H9 (cell line): ENCODE results near the gene RAI1. TPM values are rescaled to one million over a fixed set of nuclear protein-coding genes. Genes with fewer than 3 reads are reported as not detected.

ENCODE experiments used
- DNase-seq: peaks from one replicate; pipeline ENCODE4 v3.0.0-alpha.2; 2017
- H2AFZ ChIP-seq: one replicate; pipeline ENCODE4 v1.6.1; 2013; ENCODE audit warnings: mild to moderate bottlenecking, low read length, control low read depth, moderate library complexity
- H2AK5ac ChIP-seq: 2 replicates; pipeline ENCODE4 v1.6.1; 2013; ENCODE audit warnings: low read length, control low read depth, mixed read lengths; ENCODE audit not compliant: insufficient read length
- H2BK120ac ChIP-seq: one replicate; pipeline ENCODE4 v1.6.1; 2013; ENCODE audit warnings: low read depth, mild to moderate bottlenecking, low read length, control low read depth, inconsistent platforms; ENCODE audit not compliant: poor library complexity, severe bottlenecking
- H2BK12ac ChIP-seq: 2 replicates; pipeline ENCODE4 v1.6.1; 2013; ENCODE audit warnings: low read length, control low read depth, mixed read lengths, low read depth; ENCODE audit not compliant: insufficient read length
- H2BK15ac ChIP-seq: 2 replicates; pipeline ENCODE4 v1.6.1; 2013; ENCODE audit warnings: low read depth, low read length, control low read depth
- H2BK20ac ChIP-seq: one replicate; pipeline ENCODE4 v1.6.1; 2013; ENCODE audit warnings: low read depth, mild to moderate bottlenecking, low read length, control low read depth, inconsistent platforms; ENCODE audit not compliant: poor library complexity, severe bottlenecking
- H2BK5ac ChIP-seq: 2 replicates; pipeline ENCODE4 v1.6.1; 2013; ENCODE audit warnings: low read length, control low read depth, mixed read lengths; ENCODE audit not compliant: insufficient read length
- H3K14ac ChIP-seq: 2 replicates; pipeline ENCODE4 v1.6.1; 2013; ENCODE audit warnings: low read length, control low read depth; ENCODE audit not compliant: insufficient read depth
- H3K18ac ChIP-seq: 2 replicates; pipeline ENCODE4 v1.6.1; 2013; ENCODE audit warnings: low read depth, mild to moderate bottlenecking, mixed read lengths, low read length, control low read depth; ENCODE audit not compliant: insufficient read length
- H3K23ac ChIP-seq: 2 replicates; pipeline ENCODE4 v1.6.1; 2013; ENCODE audit warnings: low read length, control low read depth, mixed read lengths, low read depth; ENCODE audit not compliant: insufficient read length
- H3K23me2 ChIP-seq: 2 replicates; pipeline ENCODE4 v1.6.1; 2013; ENCODE audit warnings: low read depth, mild to moderate bottlenecking, mixed read lengths, low read length, control low read depth; ENCODE audit not compliant: insufficient read length, poor library complexity, severe bottlenecking
- H3K27ac ChIP-seq: 2 replicates; pipeline ENCODE4 v1.5.1; 2013; ENCODE audit warnings: low read length, control low read depth, mixed read lengths, low read depth; ENCODE audit not compliant: insufficient read length
- H3K27me3 ChIP-seq: 2 replicates; pipeline ENCODE4 v1.6.1; 2013; ENCODE audit warnings: low read length, control low read depth, inconsistent platforms; ENCODE audit not compliant: insufficient read depth
- H3K4ac ChIP-seq: 2 replicates; pipeline ENCODE4 v1.6.1; 2013; ENCODE audit warnings: low read depth, mild to moderate bottlenecking, control low read depth, inconsistent platforms, low read length, moderate library complexity
- H3K4me1 ChIP-seq: 2 replicates; pipeline ENCODE4 v1.6.1; 2013; ENCODE audit warnings: low read length, control low read depth, inconsistent platforms; ENCODE audit not compliant: insufficient read depth
- H3K4me2 ChIP-seq: 2 replicates; pipeline ENCODE4 v1.6.1; 2013; ENCODE audit warnings: low read length, control low read depth, mixed read lengths; ENCODE audit not compliant: insufficient read length, insufficient read depth
- H3K56ac ChIP-seq: 2 replicates; pipeline ENCODE4 v1.6.1; 2013; ENCODE audit warnings: low read depth, mild to moderate bottlenecking, mixed read lengths, low read length, control low read depth; ENCODE audit not compliant: insufficient read length
- H3K79me1 ChIP-seq: 2 replicates; pipeline ENCODE4 v1.6.1; 2013; ENCODE audit warnings: low read depth, mild to moderate bottlenecking, moderate library complexity, low read length, control low read depth, inconsistent platforms; ENCODE audit not compliant: insufficient read depth, poor library complexity, severe bottlenecking
- H3K79me2 ChIP-seq: 2 replicates; pipeline ENCODE4 v1.6.1; 2013; ENCODE audit warnings: low read length, control low read depth, inconsistent platforms; ENCODE audit not compliant: insufficient read depth
- H3K9ac ChIP-seq: 2 replicates; pipeline ENCODE4 v1.6.1; 2013; ENCODE audit warnings: low read length, control low read depth, mixed read lengths; ENCODE audit not compliant: insufficient read length; ENCODE audit errors: extremely low read depth
- H3K9me3 ChIP-seq: one replicate; pipeline ENCODE4 v1.6.1; 2013; ENCODE audit warnings: low read depth, low read length, inconsistent platforms; ENCODE audit not compliant: control insufficient read depth
- H3T11ph ChIP-seq: one replicate; pipeline ENCODE4 v1.6.1; 2013; ENCODE audit warnings: mild to moderate bottlenecking, low read length, control low read depth, inconsistent platforms
- H4K20me1 ChIP-seq: one replicate; pipeline ENCODE4 v1.6.1; 2013; ENCODE audit not compliant: control insufficient read depth, insufficient read length, insufficient read depth
- H4K5ac ChIP-seq: 2 replicates; pipeline ENCODE4 v1.6.1; 2013; ENCODE audit warnings: low read depth, mild to moderate bottlenecking, mixed read lengths, low read length, control low read depth; ENCODE audit not compliant: insufficient read length
- H4K8ac ChIP-seq: replicated peaks from 2 replicates; pipeline ENCODE4 v1.6.1; 2013; ENCODE audit warnings: low read length, control low read depth, mixed read lengths, low read depth; ENCODE audit not compliant: insufficient read length
- H4K91ac ChIP-seq: 2 replicates; pipeline ENCODE4 v1.6.1; 2013; ENCODE audit warnings: low read depth, mild to moderate bottlenecking, moderate library complexity, mixed read lengths, low read length, control low read depth; ENCODE audit not compliant: insufficient read length
- H3K27ac Mint-ChIP-seq, 3 experiments: 2 replicates in 2 of 3; 3 replicates in 1 of 3; pipeline ENCODE4 v1.8.0; 2020 to 2021; ENCODE audit warnings: mixed read lengths in 3 of 3, mild to moderate bottlenecking in 1 of 3, moderate library complexity in 1 of 3
- H3K27me3 Mint-ChIP-seq: 2 replicates; pipeline ENCODE4 v1.8.0; 2021; ENCODE audit warnings: low read depth, mild to moderate bottlenecking, moderate library complexity, mixed read lengths
- H3K36me3 Mint-ChIP-seq, 3 experiments: 2 replicates in 2 of 3; 3 replicates in 1 of 3; pipeline ENCODE4 v1.8.0; 2020 to 2021; ENCODE audit warnings: low read depth in 3 of 3, mixed read lengths in 3 of 3; ENCODE audit not compliant: insufficient read depth in 1 of 3
- H3K4me1 Mint-ChIP-seq, 2 experiments: 2 replicates each; pipeline ENCODE4 v1.8.0; 2020; ENCODE audit warnings: mixed read lengths in 2 of 2
- H3K4me3 Mint-ChIP-seq, 2 experiments: 2 replicates in 1 of 2; 3 replicates in 1 of 2; pipeline ENCODE4 v1.8.0; 2020 to 2021; ENCODE audit warnings: mild to moderate bottlenecking in 2 of 2, mixed read lengths in 2 of 2, moderate library complexity in 1 of 2
- H3K9me3 Mint-ChIP-seq, 2 experiments: 2 replicates in 1 of 2; 3 replicates in 1 of 2; pipeline ENCODE4 v1.8.0; 2020; ENCODE audit warnings: mild to moderate bottlenecking in 2 of 2, mixed read lengths in 2 of 2, moderate library complexity in 1 of 2
- CTCF ChIP-seq: fragments of 200-600 bp; sonication (generic); conservative IDR thresholded peaks from 3 replicates; pipeline ENCODE4 v1.8.0; 2021; ENCODE audit warnings: antibody characterized with exemption, mild to moderate bottlenecking
- WGBS: extraction: QIAGEN DNeasy Blood & Tissue Kit; methylation state at CpG from one replicate; pipeline ENCODE4 v1.1.7; 2013; ENCODE audit warnings: missing lambda C conversion rate, low lambda C conversion rate, mixed read lengths; ENCODE audit not compliant: insufficient read length; ENCODE audit errors: extremely low coverage; 5-methylcytosine and 5-hydroxymethylcytosine counted together
- total RNA-seq: library from RNA; stranded (reverse); gene quantifications from 2 replicates; pipeline ENCODE4 v1.2.1, GENCODE V29; 2021

The RAI1 gene
- total RNA-seq, 1 experiment from 2014 or later: 1.5 TPM

DNA sequence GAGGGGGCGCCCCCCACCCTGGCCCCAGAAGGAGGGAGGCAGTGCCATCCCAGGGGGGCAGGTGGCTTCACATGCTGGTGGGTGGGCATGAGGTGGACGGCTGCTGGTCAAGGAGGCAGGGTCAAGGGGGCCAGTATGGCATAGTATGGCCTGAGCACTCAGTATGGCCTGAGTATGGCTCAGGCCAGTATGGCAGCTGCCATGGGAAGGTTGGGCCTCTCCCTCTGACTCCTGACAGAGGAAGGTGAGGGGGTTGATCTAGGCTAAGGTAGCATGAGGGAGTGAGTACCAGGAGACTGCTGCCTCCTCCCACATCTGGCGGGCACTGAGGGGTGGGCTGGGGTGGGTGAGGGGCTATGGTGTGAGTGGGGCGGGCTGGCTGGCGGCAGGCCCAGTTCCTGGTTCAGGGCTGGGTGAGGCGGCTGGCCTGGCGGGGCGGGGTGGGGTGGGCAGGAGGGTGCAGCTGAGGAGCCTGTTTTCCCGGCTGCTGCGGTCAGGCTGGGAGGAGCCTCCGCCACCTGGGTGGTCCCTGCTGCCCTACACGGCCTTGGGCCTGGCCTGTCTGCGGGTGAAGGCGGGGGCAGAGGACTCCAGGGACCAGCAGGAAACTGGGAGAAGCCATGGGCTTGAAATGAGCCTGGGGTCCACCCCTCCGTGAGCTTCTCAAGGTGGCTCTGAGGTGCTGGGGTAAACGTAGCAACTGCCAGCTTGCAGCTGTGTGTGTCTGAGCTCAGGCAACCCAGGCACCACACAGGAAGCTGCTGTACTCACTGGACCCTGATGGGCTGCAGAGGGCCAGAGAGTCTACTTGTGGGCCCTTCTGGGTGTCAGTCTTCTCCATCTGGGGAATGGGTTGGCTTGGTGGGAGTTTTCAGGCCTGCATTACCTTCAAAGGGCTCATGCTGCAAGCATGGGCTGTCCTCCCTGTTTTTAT, 57.0 kb downstream of the RAI1 start:
- H3K79me1 ChIP-seq: no peaks in the 10 kb centered on the region
- TF ChIP-seq CTCF: no peak
- no peaks in the 10 kb centered on the region for H4K20me1 ChIP-seq
- H3K4ac ChIP-seq: no peak overlapping the region
- no peak overlapping the region for H3K18ac ChIP-seq
- H2BK12ac ChIP-seq: no peak overlapping the region
- H3K27ac ChIP-seq: no peak overlapping the region
- peaks cover 2% of the 10 kb centered on the region; the same call in 1 of the 2 replicates for H3K4me1 ChIP-seq
- no peak overlapping the region for H3T11ph ChIP-seq
- H3K79me2 ChIP-seq: no peaks in the 10 kb centered on the region
- H3K9me3 ChIP-seq: no peaks in the 10 kb centered on the region
- peak; percentile 76 for DNase-seq
- no peak overlapping the region for H2BK20ac ChIP-seq
- peaks cover 2% of the 10 kb centered on the region; the same call in 1 of the 2 replicates for H3K27me3 ChIP-seq
- Mint-ChIP-seq H3K9me3 (no peaks in the 10 kb centered on the region; a peak in 1 of 5 replicates), H3K36me3 (no peaks in the 10 kb centered on the region), H3K27ac (no peak overlapping the region), H3K4me3 (no peak overlapping the region; a peak in 1 of 5 replicates), H3K4me1 (peaks cover 32 to 41% of the 10 kb centered on the region in 2 experiments), H3K27me3 (peaks cover 67% of the 10 kb centered on the region)
- no peak overlapping the region for H2BK120ac ChIP-seq
- H4K8ac ChIP-seq: no peak overlapping the region
- no peak overlapping the region for H3K56ac ChIP-seq
- no CpG with 5 or more reads among the region's 16 CpGs for WGBS
- no peak overlapping the region for H2AK5ac ChIP-seq
- no peak overlapping the region for H4K91ac ChIP-seq
- H3K23me2 ChIP-seq: no peaks in the 10 kb centered on the region
- H2BK15ac ChIP-seq: no peak overlapping the region
- no peak overlapping the region for H3K23ac ChIP-seq
- H3K4me2 ChIP-seq: no peak overlapping the region
- H4K5ac ChIP-seq: no peak overlapping the region
- H3K9ac ChIP-seq: no peak overlapping the region
- H3K14ac ChIP-seq: peak overlapping the region; percentile 58; the same call in 1 of the 2 replicates
- H2BK5ac ChIP-seq: no peak overlapping the region
- H2AFZ ChIP-seq: no peak overlapping the region
